GM18907 (cell line): ENCODE data around the gene C1QL4.
"Not testable (repeated sequence)": the region's sequence is repeated elsewhere in the genome, so short reads cannot be mapped to it uniquely, and the experiment has no call there.

Experiments used
- ATAC-seq: cut with Tn5 transposase; IDR thresholded peaks from one replicate; pipeline ENCODE4 v1.9.1; 2021; ENCODE audit warnings: mild to moderate bottlenecking, moderate library complexity; ENCODE audit not compliant: unreplicated experiment

Gene C1QL4

GRCh38 chr12:49336645-49337584, at the start of gene C1QL4:
Gene C1QL4, minus strand, starts transcription at chr12:49337188. Its CDS starts 711 bp downstream, at chr12:49336477.
- peak; percentile 56 for ATAC-seq

- not testable (repeated sequence) for ATAC-seq
Observed at GRCh38 chr12:49380184-49380583, 43.2 kb upstream of the C1QL4 start.

- no peak for ATAC-seq
Observed at GRCh38 chr12:49377386-49377785, 40.4 kb upstream of the C1QL4 start.

- peak; percentile 54 for ATAC-seq
Observed at GRCh38 chr12:49375406-49375805, 38.4 kb upstream of the C1QL4 start.

GRCh38 chr12:49370539-49370938, 33.6 kb upstream of the C1QL4 start:
- ATAC-seq = no peak

- peak; percentile 36 for ATAC-seq
Observed at GRCh38 chr12:49369411-49370145, 32.6 kb upstream of the C1QL4 start.

- ATAC-seq = no peak
Observed at GRCh38 chr12:49368240-49368600, 31.2 kb upstream of the C1QL4 start.

- no peak for ATAC-seq
Observed at GRCh38 chr12:49367381-49368239, 30.6 kb upstream of the C1QL4 start, which contains the start of gene SPATS2. Gene SPATS2, plus strand, starts transcription at chr12:49367462. Its CDS starts 93,551 bp downstream, at chr12:49461013.

GRCh38 chr12:49366652-49367380, 29.8 kb upstream of the C1QL4 start:
- ATAC-seq = peak; percentile 69

GRCh38 chr12:49366096-49366651, 29.2 kb upstream of the C1QL4 start:
- ATAC-seq = peak; percentile 16

GRCh38 chr12:49365542-49365941, 28.6 kb upstream of the C1QL4 start:
- ATAC-seq = no peak

GRCh38 chr12:49364989-49365388, 28.0 kb upstream of the C1QL4 start:
- no peak for ATAC-seq

- no peak for ATAC-seq
Observed at GRCh38 chr12:49362077-49362476, 25.1 kb upstream of the C1QL4 start.

- no peak for ATAC-seq
Observed at GRCh38 chr12:49359671-49360070, 22.7 kb upstream of the C1QL4 start.

- peak; percentile 51 for ATAC-seq
Observed at GRCh38 chr12:49358483-49359141, 21.6 kb upstream of the C1QL4 start.

- ATAC-seq = no peak
Observed at GRCh38 chr12:49357103-49357678, 20.2 kb upstream of the C1QL4 start.

- no peak for ATAC-seq
Observed at GRCh38 chr12:49355913-49356312, 18.9 kb upstream of the C1QL4 start.

GRCh38 chr12:49352351-49352750, 15.4 kb upstream of the C1QL4 start:
- no peak for ATAC-seq

GRCh38 chr12:49349266-49349665, 12.3 kb upstream of the C1QL4 start:
- ATAC-seq = no peak
